Stimulated activated CD4-positive, alpha-beta T cell treated with anti-CD3 and anti-CD28 coated beads, Interleukin-12 subunit alpha, Interleukin-12 subunit beta, amount 100 ng/mL, for 24 hours (primary cell): ENCODE results near the gene BBS5.
"Not testable (repeated sequence)": the region's sequence is repeated elsewhere in the genome, so short reads cannot be mapped to it uniquely, and the experiment has no call there.

ENCODE experiments used
- DNase-seq, 2 experiments: peaks; one replicate each; pipeline ENCODE4 v3.0.0-alpha.2; 2020; ENCODE audit warnings: low read depth in 2 of 2

Gene BBS5

GRCh38 chr2:169479257-169480078 is at the start of gene BBS5:
Gene BBS5, plus strand, starts transcription at chr2:169479494. Its CDS starts 60 bp downstream, at chr2:169479554.
- DNase-seq = peak; percentile 59 to 69

- not testable (repeated sequence) for DNase-seq
Observed at GRCh38 chr2:169431772-169432171, 47.5 kb upstream of the BBS5 start.

GRCh38 chr2:169434236-169434635 is 45.1 kb upstream of the BBS5 start:
- DNase-seq = not testable (repeated sequence)

- DNase-seq = no peak
Observed at GRCh38 chr2:169438466-169439072, 40.7 kb upstream of the BBS5 start.

- DNase-seq = no peak
Observed at GRCh38 chr2:169439900-169440299, 39.4 kb upstream of the BBS5 start.

GRCh38 chr2:169446452-169446851 is 32.8 kb upstream of the BBS5 start:
- DNase-seq = no peak

GRCh38 chr2:169448316-169448715 is 31.0 kb upstream of the BBS5 start:
- DNase-seq = no peak

GRCh38 chr2:169448865-169449264 is 30.4 kb upstream of the BBS5 start:
- DNase-seq = no peak

GRCh38 chr2:169452080-169452479 is 27.2 kb upstream of the BBS5 start:
- DNase-seq = no peak

- DNase-seq = not testable (repeated sequence)
Observed at GRCh38 chr2:169453044-169453443, 26.2 kb upstream of the BBS5 start.

- DNase-seq = no peak
Observed at GRCh38 chr2:169461143-169461542, 18.2 kb upstream of the BBS5 start.

- DNase-seq = no peak
Observed at GRCh38 chr2:169462896-169463695, 16.2 kb upstream of the BBS5 start.

GRCh38 chr2:169464466-169464865 is 14.8 kb upstream of the BBS5 start:
- no peak for DNase-seq

GRCh38 chr2:169464882-169465281 is 14.4 kb upstream of the BBS5 start:
- DNase-seq = no peak

- DNase-seq = no peak
Observed at GRCh38 chr2:169468841-169469240, 10.5 kb upstream of the BBS5 start.

- no peak for DNase-seq
Observed at GRCh38 chr2:169469952-169470572, 9.2 kb upstream of the BBS5 start.

GRCh38 chr2:169472249-169472648 is 7.0 kb upstream of the BBS5 start:
- no peak for DNase-seq

- DNase-seq = no peak
Observed at GRCh38 chr2:169476459-169476858, 2.8 kb upstream of the BBS5 start.

GRCh38 chr2:169478339-169478738 is 955 bp upstream of the BBS5 start:
- no peak for DNase-seq

GRCh38 chr2:169478745-169479256 is 493 bp upstream of the BBS5 start:
- no peak for DNase-seq

GRCh38 chr2:169480079-169480465 is 778 bp downstream of the BBS5 start:
- no peak for DNase-seq

- DNase-seq = no peak
Observed at GRCh38 chr2:169485650-169486138, 6.4 kb downstream of the BBS5 start.
